Measurements from ENCODE around the gene ARHGAP15. TPM values are rescaled to one million over a fixed set of nuclear protein-coding genes. Genes with fewer than 3 reads are reported as not detected.

Gene ARHGAP15
- total and polyA plus RNA-seq, 2 experiments from 2014 or later, result 0.26 TPM; not detected in 1

DNA sequence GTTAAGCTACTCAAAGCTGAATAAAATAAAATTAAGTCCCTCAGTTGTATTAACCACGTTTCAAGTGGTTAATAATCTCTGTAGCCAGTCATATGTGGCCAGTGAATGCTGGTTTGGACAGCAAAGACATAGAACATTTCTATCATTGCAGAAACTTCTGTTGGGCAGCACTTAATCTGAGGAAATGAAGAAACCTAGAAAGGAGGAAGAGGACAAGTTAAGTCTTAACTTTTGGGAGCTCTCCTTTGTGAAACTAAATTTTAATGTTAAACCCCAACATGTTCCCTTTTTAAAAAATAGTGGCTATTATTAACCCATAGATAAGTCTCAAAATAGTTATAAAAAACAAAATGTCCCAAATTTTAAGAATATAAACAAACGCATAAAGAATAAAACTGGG is 421.3 kb downstream of the ARHGAP15 start:
- peaks cover 14% of the 10 kb centered on the region for H3K4me1 Mint-ChIP-seq
- H3K27ac ChIP-seq (ENCODE audit: low read depth), result no peak overlapping the region
- no peaks in the 10 kb centered on the region for H3K36me3 Mint-ChIP-seq (ENCODE audit: low read depth)
- ATAC-seq (no peak), DNase-seq (ENCODE audit: low spot score) (no peak)
- no peak for TF ChIP-seq NANOG (IDR thresholded peaks at IDR 0.05; ENCODE audit: borderline replicate concordance)
- no peak for TF ChIP-seq EZH2 (IDR thresholded peaks at IDR 0.05; ENCODE audit: low read depth, unreplicated experiment)
- TF ChIP-seq ZNF114 (CRISPR knock-in tag; IDR thresholded peaks at IDR 0.05), result no peak
- TF ChIP-seq EZH2phosphoT487 (IDR thresholded peaks at IDR 0.05; ENCODE audit: unreplicated experiment), result no peak
- no peak for TF ChIP-seq ZNF331 (CRISPR knock-in tag; IDR thresholded peaks at IDR 0.05; ENCODE audit: low read depth)
- TF ChIP-seq, protein P1, sequence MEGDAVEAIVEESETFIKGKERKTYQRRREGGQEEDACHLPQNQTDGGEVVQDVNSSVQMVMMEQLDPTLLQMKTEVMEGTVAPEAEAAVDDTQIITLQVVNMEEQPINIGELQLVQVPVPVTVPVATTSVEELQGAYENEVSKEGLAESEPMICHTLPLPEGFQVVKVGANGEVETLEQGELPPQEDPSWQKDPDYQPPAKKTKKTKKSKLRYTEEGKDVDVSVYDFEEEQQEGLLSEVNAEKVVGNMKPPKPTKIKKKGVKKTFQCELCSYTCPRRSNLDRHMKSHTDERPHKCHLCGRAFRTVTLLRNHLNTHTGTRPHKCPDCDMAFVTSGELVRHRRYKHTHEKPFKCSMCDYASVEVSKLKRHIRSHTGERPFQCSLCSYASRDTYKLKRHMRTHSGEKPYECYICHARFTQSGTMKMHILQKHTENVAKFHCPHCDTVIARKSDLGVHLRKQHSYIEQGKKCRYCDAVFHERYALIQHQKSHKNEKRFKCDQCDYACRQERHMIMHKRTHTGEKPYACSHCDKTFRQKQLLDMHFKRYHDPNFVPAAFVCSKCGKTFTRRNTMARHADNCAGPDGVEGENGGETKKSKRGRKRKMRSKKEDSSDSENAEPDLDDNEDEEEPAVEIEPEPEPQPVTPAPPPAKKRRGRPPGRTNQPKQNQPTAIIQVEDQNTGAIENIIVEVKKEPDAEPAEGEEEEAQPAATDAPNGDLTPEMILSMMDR (conservative IDR thresholded peaks at IDR 0.05; ENCODE audit: low read depth in 2 of 2), result no peak
- no peak for TF ChIP-seq POLR2AphosphoS5 (IDR thresholded peaks at IDR 0.05; ENCODE audit: low read depth)
- TF ChIP-seq CREB1 (CRISPR knock-in tag; IDR thresholded peaks at IDR 0.05; ENCODE audit: low read depth), result no peak
- TF ChIP-seq, protein P2, sequence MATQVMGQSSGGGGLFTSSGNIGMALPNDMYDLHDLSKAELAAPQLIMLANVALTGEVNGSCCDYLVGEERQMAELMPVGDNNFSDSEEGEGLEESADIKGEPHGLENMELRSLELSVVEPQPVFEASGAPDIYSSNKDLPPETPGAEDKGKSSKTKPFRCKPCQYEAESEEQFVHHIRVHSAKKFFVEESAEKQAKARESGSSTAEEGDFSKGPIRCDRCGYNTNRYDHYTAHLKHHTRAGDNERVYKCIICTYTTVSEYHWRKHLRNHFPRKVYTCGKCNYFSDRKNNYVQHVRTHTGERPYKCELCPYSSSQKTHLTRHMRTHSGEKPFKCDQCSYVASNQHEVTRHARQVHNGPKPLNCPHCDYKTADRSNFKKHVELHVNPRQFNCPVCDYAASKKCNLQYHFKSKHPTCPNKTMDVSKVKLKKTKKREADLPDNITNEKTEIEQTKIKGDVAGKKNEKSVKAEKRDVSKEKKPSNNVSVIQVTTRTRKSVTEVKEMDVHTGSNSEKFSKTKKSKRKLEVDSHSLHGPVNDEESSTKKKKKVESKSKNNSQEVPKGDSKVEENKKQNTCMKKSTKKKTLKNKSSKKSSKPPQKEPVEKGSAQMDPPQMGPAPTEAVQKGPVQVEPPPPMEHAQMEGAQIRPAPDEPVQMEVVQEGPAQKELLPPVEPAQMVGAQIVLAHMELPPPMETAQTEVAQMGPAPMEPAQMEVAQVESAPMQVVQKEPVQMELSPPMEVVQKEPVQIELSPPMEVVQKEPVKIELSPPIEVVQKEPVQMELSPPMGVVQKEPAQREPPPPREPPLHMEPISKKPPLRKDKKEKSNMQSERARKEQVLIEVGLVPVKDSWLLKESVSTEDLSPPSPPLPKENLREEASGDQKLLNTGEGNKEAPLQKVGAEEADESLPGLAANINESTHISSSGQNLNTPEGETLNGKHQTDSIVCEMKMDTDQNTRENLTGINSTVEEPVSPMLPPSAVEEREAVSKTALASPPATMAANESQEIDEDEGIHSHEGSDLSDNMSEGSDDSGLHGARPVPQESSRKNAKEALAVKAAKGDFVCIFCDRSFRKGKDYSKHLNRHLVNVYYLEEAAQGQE (IDR thresholded peaks at IDR 0.05; ENCODE audit: unreplicated experiment), result no peak
- TF ChIP-seq, protein P3, sequence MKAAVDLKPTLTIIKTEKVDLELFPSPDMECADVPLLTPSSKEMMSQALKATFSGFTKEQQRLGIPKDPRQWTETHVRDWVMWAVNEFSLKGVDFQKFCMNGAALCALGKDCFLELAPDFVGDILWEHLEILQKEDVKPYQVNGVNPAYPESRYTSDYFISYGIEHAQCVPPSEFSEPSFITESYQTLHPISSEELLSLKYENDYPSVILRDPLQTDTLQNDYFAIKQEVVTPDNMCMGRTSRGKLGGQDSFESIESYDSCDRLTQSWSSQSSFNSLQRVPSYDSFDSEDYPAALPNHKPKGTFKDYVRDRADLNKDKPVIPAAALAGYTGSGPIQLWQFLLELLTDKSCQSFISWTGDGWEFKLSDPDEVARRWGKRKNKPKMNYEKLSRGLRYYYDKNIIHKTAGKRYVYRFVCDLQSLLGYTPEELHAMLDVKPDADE (IDR thresholded peaks at IDR 0.05), result no peak
- no peak for TF ChIP-seq JUNB (IDR thresholded peaks at IDR 0.05; ENCODE audit: unreplicated experiment)
- TF ChIP-seq STAT1 (IDR thresholded peaks at IDR 0.05; ENCODE audit: unreplicated experiment), result no peak
- TF ChIP-seq, protein P4, sequence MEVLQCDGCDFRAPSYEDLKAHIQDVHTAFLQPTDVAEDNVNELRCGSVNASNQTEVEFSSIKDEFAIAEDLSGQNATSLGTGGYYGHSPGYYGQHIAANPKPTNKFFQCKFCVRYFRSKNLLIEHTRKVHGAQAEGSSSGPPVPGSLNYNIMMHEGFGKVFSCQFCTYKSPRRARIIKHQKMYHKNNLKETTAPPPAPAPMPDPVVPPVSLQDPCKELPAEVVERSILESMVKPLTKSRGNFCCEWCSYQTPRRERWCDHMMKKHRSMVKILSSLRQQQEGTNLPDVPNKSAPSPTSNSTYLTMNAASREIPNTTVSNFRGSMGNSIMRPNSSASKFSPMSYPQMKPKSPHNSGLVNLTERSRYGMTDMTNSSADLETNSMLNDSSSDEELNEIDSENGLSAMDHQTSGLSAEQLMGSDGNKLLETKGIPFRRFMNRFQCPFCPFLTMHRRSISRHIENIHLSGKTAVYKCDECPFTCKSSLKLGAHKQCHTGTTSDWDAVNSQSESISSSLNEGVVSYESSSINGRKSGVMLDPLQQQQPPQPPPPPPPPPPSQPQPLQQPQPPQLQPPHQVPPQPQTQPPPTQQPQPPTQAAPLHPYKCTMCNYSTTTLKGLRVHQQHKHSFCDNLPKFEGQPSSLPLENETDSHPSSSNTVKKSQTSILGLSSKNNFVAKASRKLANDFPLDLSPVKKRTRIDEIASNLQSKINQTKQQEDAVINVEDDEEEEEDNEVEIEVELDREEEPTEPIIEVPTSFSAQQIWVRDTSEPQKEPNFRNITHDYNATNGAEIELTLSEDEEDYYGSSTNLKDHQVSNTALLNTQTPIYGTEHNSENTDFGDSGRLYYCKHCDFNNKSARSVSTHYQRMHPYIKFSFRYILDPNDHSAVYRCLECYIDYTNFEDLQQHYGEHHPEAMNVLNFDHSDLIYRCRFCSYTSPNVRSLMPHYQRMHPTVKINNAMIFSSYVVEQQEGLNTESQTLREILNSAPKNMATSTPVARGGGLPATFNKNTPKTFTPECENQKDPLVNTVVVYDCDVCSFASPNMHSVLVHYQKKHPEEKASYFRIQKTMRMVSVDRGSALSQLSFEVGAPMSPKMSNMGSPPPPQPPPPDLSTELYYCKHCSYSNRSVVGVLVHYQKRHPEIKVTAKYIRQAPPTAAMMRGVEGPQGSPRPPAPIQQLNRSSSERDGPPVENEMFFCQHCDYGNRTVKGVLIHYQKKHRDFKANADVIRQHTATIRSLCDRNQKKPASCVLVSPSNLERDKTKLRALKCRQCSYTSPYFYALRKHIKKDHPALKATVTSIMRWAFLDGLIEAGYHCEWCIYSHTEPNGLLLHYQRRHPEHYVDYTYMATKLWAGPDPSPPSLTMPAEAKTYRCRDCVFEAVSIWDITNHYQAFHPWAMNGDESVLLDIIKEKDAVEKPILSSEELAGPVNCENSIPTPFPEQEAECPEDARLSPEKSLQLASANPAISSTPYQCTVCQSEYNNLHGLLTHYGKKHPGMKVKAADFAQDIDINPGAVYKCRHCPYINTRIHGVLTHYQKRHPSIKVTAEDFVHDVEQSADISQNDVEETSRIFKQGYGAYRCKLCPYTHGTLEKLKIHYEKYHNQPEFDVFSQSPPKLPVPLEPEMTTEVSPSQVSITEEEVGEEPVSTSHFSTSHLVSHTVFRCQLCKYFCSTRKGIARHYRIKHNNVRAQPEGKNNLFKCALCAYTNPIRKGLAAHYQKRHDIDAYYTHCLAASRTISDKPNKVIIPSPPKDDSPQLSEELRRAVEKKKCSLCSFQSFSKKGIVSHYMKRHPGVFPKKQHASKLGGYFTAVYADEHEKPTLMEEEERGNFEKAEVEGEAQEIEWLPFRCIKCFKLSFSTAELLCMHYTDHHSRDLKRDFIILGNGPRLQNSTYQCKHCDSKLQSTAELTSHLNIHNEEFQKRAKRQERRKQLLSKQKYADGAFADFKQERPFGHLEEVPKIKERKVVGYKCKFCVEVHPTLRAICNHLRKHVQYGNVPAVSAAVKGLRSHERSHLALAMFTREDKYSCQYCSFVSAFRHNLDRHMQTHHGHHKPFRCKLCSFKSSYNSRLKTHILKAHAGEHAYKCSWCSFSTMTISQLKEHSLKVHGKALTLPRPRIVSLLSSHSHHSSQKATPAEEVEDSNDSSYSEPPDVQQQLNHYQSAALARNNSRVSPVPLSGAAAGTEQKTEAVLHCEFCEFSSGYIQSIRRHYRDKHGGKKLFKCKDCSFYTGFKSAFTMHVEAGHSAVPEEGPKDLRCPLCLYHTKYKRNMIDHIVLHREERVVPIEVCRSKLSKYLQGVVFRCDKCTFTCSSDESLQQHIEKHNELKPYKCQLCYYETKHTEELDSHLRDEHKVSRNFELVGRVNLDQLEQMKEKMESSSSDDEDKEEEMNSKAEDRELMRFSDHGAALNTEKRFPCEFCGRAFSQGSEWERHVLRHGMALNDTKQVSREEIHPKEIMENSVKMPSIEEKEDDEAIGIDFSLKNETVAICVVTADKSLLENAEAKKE (CRISPR knock-in tag; IDR thresholded peaks at IDR 0.05), result no peak
- H3K27ac Mint-ChIP-seq, result no peak overlapping the region
- H3F3A ChIP-seq (replicated peaks; ENCODE audit: low read depth), result no peaks in the 10 kb centered on the region
- H3K9me3 Mint-ChIP-seq, result no peaks in the 10 kb centered on the region
- no peaks in the 10 kb centered on the region for H4K20me1 ChIP-seq (replicated peaks; ENCODE audit: insufficient read depth)
- peaks cover 7% of the 10 kb centered on the region for H3K4me1 ChIP-seq (ENCODE audit: insufficient read depth)
- no peaks in the 10 kb centered on the region for H3K36me3 ChIP-seq (ENCODE audit: insufficient read depth)
- no peaks in the 10 kb centered on the region for H3K27me3 Mint-ChIP-seq (ENCODE audit: insufficient read depth, low read depth, poor library complexity)
- H3K79me2 ChIP-seq (replicated peaks; ENCODE audit: insufficient read depth), result no peaks in the 10 kb centered on the region
- H3K4me3 Mint-ChIP-seq, result no peak overlapping the region
- no peak overlapping the region for H2AFZ ChIP-seq
- no peaks in the 10 kb centered on the region for H3K9me2 ChIP-seq (ENCODE audit: insufficient read depth)
- H3K4me3 ChIP-seq, result no peak overlapping the region
- H3K27me3 ChIP-seq (ENCODE audit: insufficient read depth), result no peaks in the 10 kb centered on the region
- H3K4me2 ChIP-seq, result no peak overlapping the region

All from GM23338 (cell line).